ENCODE data around the gene FAM89A. TPM values are rescaled to one million over a fixed set of nuclear protein-coding genes. Genes with fewer than 3 reads are reported as not detected.
"Not testable (repeated sequence)": the region's sequence is repeated elsewhere in the genome, so short reads cannot be mapped to it uniquely, and the experiment has no call there.

FAM89A gene
- total RNA-seq, 1 donor from 2014 or later = 5.2 TPM

DNA sequence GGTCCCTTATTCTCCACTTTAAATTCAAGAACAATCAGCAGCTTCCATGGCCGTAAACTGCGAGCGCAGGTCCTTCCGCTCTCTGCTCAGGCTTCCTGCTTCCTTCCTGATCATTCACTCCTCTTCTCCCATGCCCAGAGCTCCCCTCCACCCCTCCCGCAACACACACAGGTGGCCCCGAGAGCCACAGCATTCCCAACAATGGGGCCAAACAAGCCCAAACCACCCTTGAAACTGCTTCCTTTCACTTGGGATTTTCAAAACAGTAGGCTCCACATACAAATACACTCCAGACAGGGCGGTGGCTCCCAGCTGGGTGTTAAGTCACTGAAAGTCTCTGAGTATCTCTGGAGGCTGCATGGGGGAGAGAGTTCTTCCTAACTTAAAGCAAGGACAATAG lies 11.4 kb downstream of the FAM89A start:
- CTCF ChIA-PET = no interaction called here
- ATAC-seq (ENCODE audit: low read depth) = no peak
- intact Hi-C loops (cut with micrococcal nuclease) = no loop called here
- POLR2A ChIA-PET = no interaction called here
- no peaks in the 10 kb centered on the region for H3K36me3 Mint-ChIP-seq (ENCODE audit: low read depth)
- no peaks in the 10 kb centered on the region for H3K9me3 Mint-ChIP-seq
- H3K27ac Mint-ChIP-seq = no peak overlapping the region
- H3K4me3 Mint-ChIP-seq = no peak overlapping the region
- H3K27me3 Mint-ChIP-seq = no peaks in the 10 kb centered on the region
- H3K4me1 Mint-ChIP-seq = peaks cover 10% of the 10 kb centered on the region
- no peak for DNase-seq
- TF ChIP-seq, protein P1, sequence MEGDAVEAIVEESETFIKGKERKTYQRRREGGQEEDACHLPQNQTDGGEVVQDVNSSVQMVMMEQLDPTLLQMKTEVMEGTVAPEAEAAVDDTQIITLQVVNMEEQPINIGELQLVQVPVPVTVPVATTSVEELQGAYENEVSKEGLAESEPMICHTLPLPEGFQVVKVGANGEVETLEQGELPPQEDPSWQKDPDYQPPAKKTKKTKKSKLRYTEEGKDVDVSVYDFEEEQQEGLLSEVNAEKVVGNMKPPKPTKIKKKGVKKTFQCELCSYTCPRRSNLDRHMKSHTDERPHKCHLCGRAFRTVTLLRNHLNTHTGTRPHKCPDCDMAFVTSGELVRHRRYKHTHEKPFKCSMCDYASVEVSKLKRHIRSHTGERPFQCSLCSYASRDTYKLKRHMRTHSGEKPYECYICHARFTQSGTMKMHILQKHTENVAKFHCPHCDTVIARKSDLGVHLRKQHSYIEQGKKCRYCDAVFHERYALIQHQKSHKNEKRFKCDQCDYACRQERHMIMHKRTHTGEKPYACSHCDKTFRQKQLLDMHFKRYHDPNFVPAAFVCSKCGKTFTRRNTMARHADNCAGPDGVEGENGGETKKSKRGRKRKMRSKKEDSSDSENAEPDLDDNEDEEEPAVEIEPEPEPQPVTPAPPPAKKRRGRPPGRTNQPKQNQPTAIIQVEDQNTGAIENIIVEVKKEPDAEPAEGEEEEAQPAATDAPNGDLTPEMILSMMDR (IDR thresholded peaks at IDR 0.05) = no peak

DNA sequence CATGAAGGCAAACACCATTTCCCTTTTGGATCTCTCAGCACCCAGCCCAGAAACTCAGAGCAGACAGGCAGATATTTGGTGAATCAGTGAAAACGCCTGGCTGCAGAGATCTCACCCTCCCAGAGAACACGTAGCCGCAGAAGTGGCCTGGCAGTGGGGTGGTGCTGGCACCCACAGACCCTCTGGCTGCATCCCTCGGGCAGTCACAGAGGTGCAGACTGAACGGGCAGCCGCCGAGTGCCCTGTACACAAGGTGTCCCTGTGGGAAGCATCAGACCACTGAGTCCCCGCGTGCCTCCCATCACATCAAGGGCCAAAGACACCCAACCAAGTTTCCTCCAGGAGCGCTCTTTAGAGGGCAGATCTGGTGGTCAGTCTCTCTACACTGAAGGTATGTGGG lies 12.1 kb downstream of the FAM89A start:
- TF ChIP-seq, protein P1 (IDR thresholded peaks at IDR 0.05) = no peak
- Mint-ChIP-seq H3K9me3 (no peaks in the 10 kb centered on the region), H3K4me1 (peaks cover 9% of the 10 kb centered on the region), H3K4me3 (no peak overlapping the region), H3K36me3 (ENCODE audit: low read depth) (no peaks in the 10 kb centered on the region), H3K27ac (no peak overlapping the region), H3K27me3 (no peaks in the 10 kb centered on the region)
- CTCF ChIA-PET = no interaction called here
- DNase-seq (no peak), ATAC-seq (ENCODE audit: low read depth) (no peak)
- POLR2A ChIA-PET = no interaction called here
- intact Hi-C loops (cut with micrococcal nuclease) = no loop called here

DNA sequence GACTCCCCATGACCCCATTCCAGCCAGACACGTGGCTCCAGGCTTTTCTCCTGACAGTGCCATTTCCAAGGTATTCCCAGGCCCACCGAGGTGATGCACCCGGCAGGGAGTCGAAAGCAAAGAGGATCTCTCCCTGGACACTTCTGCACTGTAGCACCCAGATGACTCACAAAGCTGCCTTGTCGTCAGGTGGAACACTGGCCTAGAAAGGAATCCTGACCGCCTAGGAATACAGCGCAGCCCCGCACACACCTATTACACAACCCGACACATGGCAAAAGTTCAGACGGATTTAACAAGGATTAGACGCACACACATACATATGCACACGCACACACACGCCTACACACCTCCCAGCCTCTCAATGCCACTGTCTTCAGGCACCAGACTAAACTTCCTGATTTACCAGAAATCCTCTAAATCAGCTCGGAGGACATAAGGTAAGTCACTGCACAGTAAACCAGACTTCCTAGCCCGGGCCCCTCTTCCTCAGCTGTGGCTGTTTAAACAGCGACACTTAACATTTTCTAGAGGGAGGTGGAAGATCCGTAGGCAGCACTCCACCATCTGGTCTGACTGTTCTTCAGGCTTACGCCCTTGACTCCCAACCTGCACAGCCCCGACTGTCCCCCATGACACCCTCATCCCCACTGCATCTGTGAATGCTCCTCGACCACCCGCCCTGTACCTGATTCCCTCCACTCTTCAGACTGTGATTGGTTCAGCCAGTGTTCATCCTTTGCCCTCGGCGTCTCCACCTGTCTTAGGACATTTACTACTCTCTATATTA lies 12.7 kb downstream of the FAM89A start:
- intact Hi-C loops (cut with micrococcal nuclease) = no loop called here
- CTCF ChIA-PET = no interaction called here

DNA sequence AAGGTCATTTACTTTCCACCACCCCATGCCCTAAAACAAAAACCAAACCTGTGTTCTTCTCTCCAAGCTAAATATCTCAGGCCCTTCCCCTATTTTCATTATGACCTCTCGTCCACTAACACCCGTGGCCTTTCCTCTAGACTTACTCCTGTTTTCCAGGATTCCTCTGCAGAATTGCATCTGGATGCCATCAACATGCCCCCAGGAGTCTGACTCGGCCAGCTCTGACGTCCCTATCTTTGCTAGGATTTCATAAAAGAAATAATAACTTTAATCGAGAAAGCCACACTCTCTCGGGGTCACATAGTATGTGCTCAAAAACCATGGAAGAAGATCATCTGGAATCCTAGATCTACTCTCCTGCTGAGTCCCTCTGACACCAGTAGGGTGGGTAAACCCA lies 13.5 kb downstream of the FAM89A start:
- no peak overlapping the region for H3K4me3 Mint-ChIP-seq
- no peaks in the 10 kb centered on the region for H3K27me3 Mint-ChIP-seq
- no peak for DNase-seq
- no peak overlapping the region for H3K27ac Mint-ChIP-seq
- H3K36me3 Mint-ChIP-seq (ENCODE audit: low read depth) = no peaks in the 10 kb centered on the region
- H3K4me1 Mint-ChIP-seq = peaks cover 5% of the 10 kb centered on the region
- ChIA-PET CTCF (no interaction called here), POLR2A (no interaction called here)
- intact Hi-C loops (cut with micrococcal nuclease) = no loop called here
- ATAC-seq (ENCODE audit: low read depth) = no peak
- H3K9me3 Mint-ChIP-seq = no peaks in the 10 kb centered on the region
- TF ChIP-seq, protein P1 (IDR thresholded peaks at IDR 0.05) = no peak

More for the DNA sequence above, 12.7 kb downstream of the FAM89A start:
- Mint-ChIP-seq H3K27me3 (no peaks in the 10 kb centered on the region), H3K27ac (no peak overlapping the region), H3K4me1 (peaks cover 5% of the 10 kb centered on the region), H3K36me3 (ENCODE audit: low read depth) (no peaks in the 10 kb centered on the region), H3K4me3 (no peak overlapping the region), H3K9me3 (no peaks in the 10 kb centered on the region)
- ATAC-seq (ENCODE audit: low read depth) (no peak), DNase-seq (no peak)
- TF ChIP-seq, protein P1 (IDR thresholded peaks at IDR 0.05) = no peak
- POLR2A ChIA-PET = no interaction called here

DNA sequence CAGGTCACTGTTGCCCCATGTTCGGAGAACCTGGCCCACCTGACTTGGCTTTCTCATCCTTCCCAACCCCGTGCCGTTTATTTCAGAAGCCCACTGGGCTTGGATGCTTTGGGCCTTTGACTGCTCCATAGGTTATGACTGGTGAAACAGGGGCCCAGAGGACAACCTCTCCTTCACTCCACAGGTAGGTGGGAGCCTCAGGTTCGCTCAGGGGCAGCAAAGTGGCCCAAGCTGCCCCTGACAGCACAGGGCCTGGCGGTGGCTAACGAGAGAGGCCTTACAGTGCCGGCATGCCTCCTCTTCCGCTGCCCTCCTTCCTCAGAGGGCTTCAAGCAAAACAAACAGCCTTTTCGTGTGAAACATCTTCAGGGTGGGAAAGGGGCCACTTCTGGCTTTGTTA lies 16.9 kb downstream of the FAM89A start:
- no peaks in the 10 kb centered on the region for H3K27me3 Mint-ChIP-seq
- no peak for DNase-seq
- peaks cover 9% of the 10 kb centered on the region for H3K36me3 Mint-ChIP-seq (ENCODE audit: low read depth)
- H3K27ac Mint-ChIP-seq = no peak overlapping the region
- no peaks in the 10 kb centered on the region for H3K4me1 Mint-ChIP-seq
- no peak overlapping the region for H3K4me3 Mint-ChIP-seq
- CTCF ChIA-PET = no interaction called here
- TF ChIP-seq, protein P1 (IDR thresholded peaks at IDR 0.05) = no peak
- POLR2A ChIA-PET = no interaction called here
- no peaks in the 10 kb centered on the region for H3K9me3 Mint-ChIP-seq
- intact Hi-C loops (cut with micrococcal nuclease) = no loop called here
- ATAC-seq (ENCODE audit: low read depth) = no peak

DNA sequence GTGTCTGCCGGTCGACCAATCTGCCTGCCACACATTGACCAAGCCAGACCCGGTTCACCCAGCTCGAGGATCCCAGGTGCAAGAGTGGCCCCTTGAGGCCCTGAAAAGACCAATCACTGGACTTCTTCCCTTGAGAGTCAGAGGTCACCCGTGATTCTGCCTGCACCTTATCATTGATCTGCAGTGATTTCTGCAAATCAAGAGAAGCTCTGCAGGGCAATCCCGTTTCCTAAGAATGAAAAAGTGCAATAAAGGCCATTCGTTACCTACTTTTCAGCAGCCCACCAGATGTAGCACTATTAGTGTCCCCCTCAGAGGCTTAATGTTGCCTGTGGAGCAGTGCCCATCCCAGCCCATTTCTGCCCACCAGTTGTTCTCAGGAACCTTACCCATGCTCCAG lies 17.5 kb downstream of the FAM89A start:
- H3K36me3 Mint-ChIP-seq (ENCODE audit: low read depth); H3K4me1 Mint-ChIP-seq; CTCF ChIA-PET: not testable (repeated sequence)

More for the DNA sequence above, 17.5 kb downstream of the FAM89A start:
- H3K27ac Mint-ChIP-seq; H3K4me3 Mint-ChIP-seq; POLR2A ChIA-PET; DNase-seq; H3K27me3 Mint-ChIP-seq; intact Hi-C loops (cut with micrococcal nuclease); ATAC-seq (ENCODE audit: low read depth); H3K9me3 Mint-ChIP-seq: not testable (repeated sequence)
